Activated T-cell treated with anti-CD3 and anti-CD28 coated beads for 4 hours (primary cell): Measurements from ENCODE around the gene PCSK4.
"Not testable (repeated sequence)": the region's sequence is repeated elsewhere in the genome, so short reads cannot be mapped to it uniquely, and the experiment has no call there.

Source experiments
- DNase-seq: peaks from one replicate; pipeline ENCODE4 v3.0.0-alpha.2; 2020

PCSK4 gene

GRCh38 chr19:1503925-1504773 is 14.0 kb upstream of the PCSK4 start:
- DNase-seq, result no peak

- peak; percentile 54 for DNase-seq
These were observed 13.2 kb upstream of the PCSK4 start for GRCh38 chr19:1503089-1503924.

- DNase-seq, result no peak
These were observed 12.4 kb upstream of the PCSK4 start for GRCh38 chr19:1502433-1503088.

GRCh38 chr19:1501200-1501595 is 11.0 kb upstream of the PCSK4 start:
- no peak for DNase-seq

GRCh38 chr19:1499231-1499630 is 9.1 kb upstream of the PCSK4 start:
- not testable (repeated sequence) for DNase-seq

GRCh38 chr19:1497578-1498235 is 7.6 kb upstream of the PCSK4 start:
- no peak for DNase-seq

- DNase-seq, result no peak
These were observed 6.8 kb upstream of the PCSK4 start for GRCh38 chr19:1496714-1497577.

GRCh38 chr19:1495799-1496713 is 5.9 kb upstream of the PCSK4 start:
- no peak for DNase-seq

- no peak for DNase-seq
These were observed 5.1 kb upstream of the PCSK4 start for GRCh38 chr19:1495051-1495798.

GRCh38 chr19:1494115-1494815 is 4.1 kb upstream of the PCSK4 start:
- DNase-seq, result no peak

- no peak for DNase-seq
These were observed 2.4 kb upstream of the PCSK4 start for GRCh38 chr19:1492474-1493006.

GRCh38 chr19:1491849-1492170 is 1.7 kb upstream of the PCSK4 start:
- DNase-seq, result no peak

- no peak for DNase-seq
These were observed 1.1 kb upstream of the PCSK4 start, which contains the start of gene REEP6 for GRCh38 chr19:1491114-1491848. Gene REEP6, plus strand, starts transcription at chr19:1491181. Its CDS starts 89 bp downstream, at chr19:1491270.

GRCh38 chr19:1489463-1490310 is 463 bp downstream of the PCSK4 start:
- no peak for DNase-seq

GRCh38 chr19:1488282-1488601 is 1.9 kb downstream of the PCSK4 start:
- DNase-seq, result no peak

GRCh38 chr19:1487576-1488281 is 2.4 kb downstream of the PCSK4 start:
- no peak for DNase-seq
